Mucosa of descending colon (tissue), 3 donors: Measurements from ENCODE around the gene PITX3. TPM values are rescaled to one million over a fixed set of nuclear protein-coding genes. Genes with fewer than 3 reads are reported as not detected.

Experiments
- ATAC-seq: fragments of 200-7000 bp; cut with Tn5 transposase; one replicate; pipeline ENCODE4 v1.9.1; 2020; ENCODE audit warnings: mild to moderate bottlenecking, moderate library complexity
- DNase-seq, 3 donors: peaks; one replicate each; pipeline ENCODE4 v3.0.0-alpha.2; 2020
- H3K36me3 ChIP-seq: fragments of 200-600 bp; one replicate; pipeline ENCODE4 v1.8.0; 2021; ENCODE audit warnings: low read depth, mild to moderate bottlenecking
- H3K4me1 ChIP-seq: fragments of 200-600 bp; one replicate; pipeline ENCODE4 v1.8.0; 2021; ENCODE audit warnings: low read depth, mild to moderate bottlenecking
- H3K4me3 ChIP-seq: fragments of 200-600 bp; one replicate; pipeline ENCODE4 v1.8.0; 2021; ENCODE audit warnings: mild to moderate bottlenecking
- H3K9me3 ChIP-seq: fragments of 200-600 bp; one replicate; pipeline ENCODE4 v1.8.0; 2021; ENCODE audit warnings: mild to moderate bottlenecking
- CTCF ChIP-seq: fragments of 200-600 bp; IDR thresholded peaks from one replicate; pipeline ENCODE4 v1.8.0; 2022; ENCODE audit warnings: antibody characterized with exemption, mild to moderate bottlenecking
- intact Hi-C, 2 donors: fragments of 100-400 bp; cut with DNase I in 1 of 2; cut with micrococcal nuclease in 1 of 2; formaldehyde crosslinking; loops; one replicate each; pipeline versions ENCODE4 v1.11.0 to v1.11.1; 2022; cut with DNase I, micrococcal nuclease
- total RNA-seq, 3 donors: library from RNA; stranded (reverse); fragmentation: NEBNext Ultra II Directional in 2 of 3; extraction: Animal tissue kit (Norgen Biotek cat#: 25700) in 2 of 3; gene quantifications; one replicate each; pipeline versions ENCODE4 v1.2.1 to v1.2.4, GENCODE V29; 2021 to 2023
- donor health status: DM: no; HTN: no; CAD: no; lungs with moderate emphysema.
- donor health status: DM: no; HTN: no; CAD: no.
- donor health status: DM: no; HTN: yes; CAD: no.

Gene PITX3
- total RNA-seq, 3 donors from 2014 or later: not detected

GRCh38 chr10:102268375-102268888, 27.1 kb upstream of the PITX3 start:
- Histone ChIP-seq H3K4me1 (peaks cover 9% of the 10 kb centered on the region), H3K9me3 (no peaks in the 10 kb centered on the region), H3K4me3 (no peak overlapping the region), H3K36me3 (no peaks in the 10 kb centered on the region)
- intact Hi-C loops: no loop called here
- no peak for DNase-seq
- TF ChIP-seq CTCF: no peak
- no peak for ATAC-seq

- Histone ChIP-seq H3K9me3 (no peaks in the 10 kb centered on the region), H3K4me3 (no peak overlapping the region), H3K4me1 (peaks cover 9% of the 10 kb centered on the region), H3K36me3 (no peaks in the 10 kb centered on the region)
- ATAC-seq: no peak
- TF ChIP-seq CTCF: no peak
- no peak for DNase-seq
- intact Hi-C loops: no loop called here
These were observed 26.4 kb upstream of the PITX3 start for GRCh38 chr10:102267748-102268147.

- Histone ChIP-seq H3K4me3 (no peak overlapping the region), H3K9me3 (no peaks in the 10 kb centered on the region), H3K4me1 (peaks cover 9% of the 10 kb centered on the region), H3K36me3 (no peaks in the 10 kb centered on the region)
- DNase-seq (no peak), ATAC-seq (no peak)
- intact Hi-C loops: no loop called here
- no peak for TF ChIP-seq CTCF
These were observed 25.4 kb upstream of the PITX3 start for GRCh38 chr10:102266670-102267069.

- no peak overlapping the region for H3K4me3 ChIP-seq
- peak; percentile 36 for ATAC-seq
- TF ChIP-seq CTCF: no peak
- intact Hi-C loops: no loop called here
- H3K4me1 ChIP-seq: peaks cover 9% of the 10 kb centered on the region
- peaks cover 4% of the 10 kb centered on the region for H3K36me3 ChIP-seq
- DNase-seq: peak in 1 of 3 donors; percentile 25
- H3K9me3 ChIP-seq: no peaks in the 10 kb centered on the region
These were observed 23.1 kb upstream of the PITX3 start for GRCh38 chr10:102264371-102264770.

- no peak for DNase-seq
- ATAC-seq: peak; percentile 38
- TF ChIP-seq CTCF: no peak
- Histone ChIP-seq H3K36me3 (peaks cover 4% of the 10 kb centered on the region), H3K4me1 (peaks cover 3% of the 10 kb centered on the region), H3K4me3 (no peak overlapping the region), H3K9me3 (no peaks in the 10 kb centered on the region)
- intact Hi-C loops: no loop called here
These were observed 21.5 kb upstream of the PITX3 start for GRCh38 chr10:102262744-102263370.
